Endothelial cell of umbilical vein (primary cell): ENCODE measurements around the gene USP19. TPM values are rescaled to one million over a fixed set of nuclear protein-coding genes. Genes with fewer than 3 reads are reported as not detected.

Experiments used
- BruUV-seq: library from RNA; stranded (reverse); fragments of 400-500 nt; replicated peaks from 2 replicates; lab custom pipeline; 2021; lab: Mats Ljungman, UMichigan
- CTCF ChIA-PET: fragments of 300-600, 350-600 bp; sonication (Branson Sonifier 250); formaldehyde crosslinking; loops from one replicate; lab custom pipeline; 2021; ENCODE audit warnings: antibody characterized with exemption, inconsistent platforms; lab: Charles Lee
- POLR2A ChIA-PET: fragments of 300-600, 350-600 bp; sonication (Branson Sonifier 250); formaldehyde crosslinking; loops from one replicate; lab custom pipeline; 2021; ENCODE audit warnings: antibody characterized with exemption, inconsistent platforms; lab: Charles Lee
- DNase-seq: peaks from one replicate; pipeline ENCODE4 v3.0.0-alpha.2; 2011; ENCODE audit warnings: low read depth, low spot score
- FAIRE-seq: peaks from 2 replicates; lab custom pipeline; 2011; peaks lifted over from hg19 to GRCh38; lab: Jason Lieb, UNC
- H2AFZ ChIP-seq: 2 replicates; pipeline ENCODE4 v1.6.0; 2012; ENCODE audit warnings: low read depth, low read length, control low read depth, inconsistent platforms
- H3K27ac ChIP-seq: 2 replicates; pipeline ENCODE4 v1.5.1; 2011; ENCODE audit warnings: low read depth, mild to moderate bottlenecking, control low read depth, low read length, moderate library complexity; ENCODE audit not compliant: insufficient read depth
- H3K27me3 ChIP-seq, 2 experiments: 2 replicates each; pipeline versions ENCODE4 v1.6.0 to v1.6.1; 2011; ENCODE audit warnings: low read length in 2 of 2, mixed read lengths in 1 of 2; ENCODE audit not compliant: control insufficient read depth in 2 of 2, insufficient read depth in 2 of 2
- H3K36me3 ChIP-seq, 2 experiments: 2 replicates in 1 of 2; 3 replicates in 1 of 2; pipeline ENCODE4 v1.5.1; 2011; ENCODE audit warnings: low read length in 2 of 2, mild to moderate bottlenecking in 1 of 2, moderate library complexity in 1 of 2; ENCODE audit not compliant: control insufficient read depth in 2 of 2, insufficient read depth in 2 of 2; ENCODE audit errors: extremely low read depth in 1 of 2
- H3K4me1 ChIP-seq: 3 replicates; pipeline ENCODE4 v1.5.1; 2011; ENCODE audit warnings: mild to moderate bottlenecking, low read length; ENCODE audit not compliant: control insufficient read depth, insufficient read depth; ENCODE audit errors: extremely low read depth
- H3K4me2 ChIP-seq: 2 replicates; pipeline ENCODE4 v1.6.1; 2011; ENCODE audit warnings: low read length, control low read depth, mixed read lengths; ENCODE audit not compliant: insufficient read depth
- H3K4me3 ChIP-seq, 3 experiments: fragments of 200-600 bp in 1 of 3; sonication (generic), shearing (Covaris generic) in 1 of 3; replicated peaks in 1 of 3; 2 replicates each; pipeline ENCODE4 v1.5.1; 2011 to 2016; ENCODE audit warnings: control low read depth in 3 of 3, low read length in 3 of 3, mild to moderate bottlenecking in 2 of 3, inconsistent platforms in 1 of 3, low read depth in 1 of 3, moderate library complexity in 1 of 3; ENCODE audit not compliant: insufficient read depth in 1 of 3
- H3K79me2 ChIP-seq: 2 replicates; pipeline ENCODE4 v1.6.0; 2012; ENCODE audit warnings: low read length, inconsistent platforms; ENCODE audit not compliant: control insufficient read depth, insufficient read depth
- H3K9ac ChIP-seq: replicated peaks from 2 replicates; pipeline ENCODE3; 2011; ENCODE audit warnings: low read length, control low read depth; ENCODE audit not compliant: insufficient read depth; ENCODE audit errors: extremely low read depth
- H3K9me1 ChIP-seq: replicated peaks from 3 replicates; pipeline ENCODE4 v1.6.0; 2011; ENCODE audit warnings: mild to moderate bottlenecking, low read length; ENCODE audit not compliant: control insufficient read depth, insufficient read depth; ENCODE audit errors: extremely low read depth
- H3K9me3 ChIP-seq: replicated peaks from 2 replicates; pipeline ENCODE4 v1.5.1; 2012; ENCODE audit warnings: low read length, inconsistent platforms; ENCODE audit not compliant: control insufficient read depth, insufficient read depth
- H4K20me1 ChIP-seq: replicated peaks from 2 replicates; pipeline ENCODE3; 2011; ENCODE audit warnings: mild to moderate bottlenecking, low read length; ENCODE audit not compliant: control insufficient read depth, insufficient read depth; ENCODE audit errors: extremely low read depth
- EZH2 ChIP-seq: IDR thresholded peaks from 2 replicates; pipeline ENCODE4 v1.6.1; 2012; ENCODE audit warnings: borderline replicate concordance, low read depth, mild to moderate bottlenecking, moderate library complexity, low read length, inconsistent platforms; ENCODE audit not compliant: severe bottlenecking
- FOS ChIP-seq: IDR thresholded peaks from 2 replicates; pipeline ENCODE4 v1.6.1; 2011; ENCODE audit warnings: mild to moderate bottlenecking, low read length, moderate library complexity, borderline replicate concordance; ENCODE audit not compliant: insufficient read depth
- GATA2 ChIP-seq: IDR thresholded peaks from 2 replicates; pipeline ENCODE4 v1.7.0; 2011; ENCODE audit warnings: low read depth, mild to moderate bottlenecking, moderate library complexity, mixed read lengths, low read length; ENCODE audit not compliant: insufficient read length, insufficient read depth
- JUN ChIP-seq: IDR thresholded peaks from 2 replicates; pipeline ENCODE4 v1.6.1; 2011; ENCODE audit warnings: borderline replicate concordance, low read depth; ENCODE audit not compliant: insufficient read length, insufficient read depth
- MYC ChIP-seq: IDR thresholded peaks from one replicate; pipeline ENCODE4 v1.6.1; 2011; ENCODE audit warnings: mild to moderate bottlenecking, low read depth, low read length
- POLR2A ChIP-seq: IDR thresholded peaks from 2 replicates; pipeline ENCODE4 v1.6.1; 2012; ENCODE audit warnings: low read depth, mild to moderate bottlenecking, control low read depth, low read length
- POLR2AphosphoS5 ChIP-seq: IDR thresholded peaks from 2 replicates; pipeline ENCODE4 v1.6.1; 2012; ENCODE audit warnings: low read depth, mild to moderate bottlenecking, control low read depth, low read length, moderate library complexity; ENCODE audit not compliant: insufficient read depth
- dilution Hi-C: fragments of 300-500 bp; cut with MboI; formaldehyde crosslinking; loops from one replicate; pipeline ENCODE4 v1.15.0; 2019; ENCODE audit warnings: low sequenced_read_pairs; ENCODE audit not compliant: extremely low pct_ligation_motif_present
- intact Hi-C: fragments of 100-400 bp; cut with micrococcal nuclease; formaldehyde crosslinking; loops from one replicate; pipeline ENCODE4 v1.10.0; 2022
- polyA plus RNA-seq, 4 experiments: library from polyadenylated mRNA; depleted of rRNA in 3 of 4; stranded (reverse) in 3 of 4; unstranded in 1 of 4; fragments of >200 nt; gene quantifications; 2 replicates each; pipeline versions ENCODE4 v1.2.1 to v1.2.3, GENCODE V29; 2011 to 2012; ENCODE audit warnings: missing spikeins in 1 of 4
- total RNA-seq: library from RNA; stranded (reverse); gene quantifications from 2 replicates; pipeline ENCODE4 v1.2.3, GENCODE V29; 2021
- TF ChIP-seq, protein P1 (sequence below), 2 donors: IDR thresholded peaks; 1 replicate in 1 of 2; 2 replicates in 1 of 2; pipeline ENCODE4 v1.5.1; 2011; ENCODE audit warnings: low read length in 2 of 2, mild to moderate bottlenecking in 2 of 2, moderate library complexity in 2 of 2, control low read depth in 1 of 2, inconsistent platforms in 1 of 2, low read depth in 1 of 2; ENCODE audit not compliant: insufficient read depth in 1 of 2; ENCODE audit errors: extremely low read depth in 1 of 2
- TF ChIP-seq, protein P2 (sequence below): IDR thresholded peaks from 2 replicates; pipeline ENCODE4 v1.6.1; 2011; ENCODE audit not compliant: insufficient read depth, insufficient read length

USP19 gene
- total and polyA plus RNA-seq, 2 donors (not counting 3 experiments of a cell fraction or from before 2014, with no cell fraction given): 31.3 to 39.1 TPM

DNA sequence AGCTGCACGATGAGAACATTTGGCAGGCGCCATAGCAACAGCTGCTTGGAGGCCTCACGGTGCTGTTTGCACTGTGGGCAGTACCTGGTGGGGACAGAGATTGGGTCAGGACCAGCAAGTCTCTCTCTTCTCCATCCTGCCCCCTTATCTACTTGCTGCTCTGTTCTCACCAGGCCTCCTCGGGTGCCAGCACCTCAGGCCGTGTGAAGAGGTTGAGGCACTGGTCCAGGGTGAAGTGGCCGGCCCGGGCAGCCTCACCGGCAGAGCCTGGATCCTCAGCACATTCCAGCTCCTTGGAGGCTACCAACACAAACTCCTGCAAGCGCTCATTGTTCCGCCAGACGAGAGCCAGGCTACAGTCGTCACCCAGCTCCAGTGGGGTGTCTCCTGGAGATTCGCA is 9.8 kb downstream of the USP19 start:
- DNase-seq: no peak

More for the DNA sequence above, 9.8 kb downstream of the USP19 start:
- TF ChIP-seq FOS (no peak), JUN (no peak), EZH2 (no peak), POLR2A (no peak), MYC (no peak), GATA2 (no peak), POLR2AphosphoS5 (no peak)
- TF ChIP-seq, protein P1, sequence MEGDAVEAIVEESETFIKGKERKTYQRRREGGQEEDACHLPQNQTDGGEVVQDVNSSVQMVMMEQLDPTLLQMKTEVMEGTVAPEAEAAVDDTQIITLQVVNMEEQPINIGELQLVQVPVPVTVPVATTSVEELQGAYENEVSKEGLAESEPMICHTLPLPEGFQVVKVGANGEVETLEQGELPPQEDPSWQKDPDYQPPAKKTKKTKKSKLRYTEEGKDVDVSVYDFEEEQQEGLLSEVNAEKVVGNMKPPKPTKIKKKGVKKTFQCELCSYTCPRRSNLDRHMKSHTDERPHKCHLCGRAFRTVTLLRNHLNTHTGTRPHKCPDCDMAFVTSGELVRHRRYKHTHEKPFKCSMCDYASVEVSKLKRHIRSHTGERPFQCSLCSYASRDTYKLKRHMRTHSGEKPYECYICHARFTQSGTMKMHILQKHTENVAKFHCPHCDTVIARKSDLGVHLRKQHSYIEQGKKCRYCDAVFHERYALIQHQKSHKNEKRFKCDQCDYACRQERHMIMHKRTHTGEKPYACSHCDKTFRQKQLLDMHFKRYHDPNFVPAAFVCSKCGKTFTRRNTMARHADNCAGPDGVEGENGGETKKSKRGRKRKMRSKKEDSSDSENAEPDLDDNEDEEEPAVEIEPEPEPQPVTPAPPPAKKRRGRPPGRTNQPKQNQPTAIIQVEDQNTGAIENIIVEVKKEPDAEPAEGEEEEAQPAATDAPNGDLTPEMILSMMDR (IDR thresholded peaks at IDR 0.05; ENCODE audit: extremely low read depth in 1 of 2, insufficient read depth in 1 of 2, low read depth in 1 of 2, low read length in 2 of 2): no peak
- TF ChIP-seq, protein P2, sequence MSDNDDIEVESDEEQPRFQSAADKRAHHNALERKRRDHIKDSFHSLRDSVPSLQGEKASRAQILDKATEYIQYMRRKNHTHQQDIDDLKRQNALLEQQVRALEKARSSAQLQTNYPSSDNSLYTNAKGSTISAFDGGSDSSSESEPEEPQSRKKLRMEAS: no peak
- no peaks in the 10 kb centered on the region for H3K9me3 ChIP-seq
- H3K4me3 ChIP-seq: no peak overlapping the region
- no peak overlapping the region for H3K27ac ChIP-seq
- intact Hi-C loops: no loop called here
- H3K36me3 ChIP-seq: peaks cover 8 to 58% of the 10 kb centered on the region in 2 experiments
- no peaks in the 10 kb centered on the region for H4K20me1 ChIP-seq
- H3K4me1 ChIP-seq: no peaks in the 10 kb centered on the region
- no peak overlapping the region for H3K9ac ChIP-seq
- no peak for FAIRE-seq
- no peaks in the 10 kb centered on the region for H3K9me1 ChIP-seq
- dilution Hi-C loops: no loop called here
- no peaks in the 10 kb centered on the region for H3K79me2 ChIP-seq
- H3K27me3 ChIP-seq: no peaks in the 10 kb centered on the region
- CTCF ChIA-PET: interaction anchor here (0.7 to 1.6 kb wide), 2 partner anchors 17 to 22 kb away, joined by 3 to 6 read pairs; partner anchors contain the start of genes LAMB2 and QRICH1
- H3K4me2 ChIP-seq: no peak overlapping the region
- TSS peak; percentile 16 for BruUV-seq
- POLR2A ChIA-PET: interaction anchor here (1.2 kb wide), 1 partner anchor 17 kb away, joined by 8 read pairs; the partner anchor contains the start of gene QRICH1
- H2AFZ ChIP-seq: no peak overlapping the region
